GM12892 (cell line): Measurements from ENCODE around the gene TMEM242.

Experiments used
- POLR2A ChIP-seq: IDR thresholded peaks from 2 replicates; pipeline ENCODE4 v1.6.1; 2011; ENCODE audit warnings: low read depth, low read length, control low read depth
- POLR2AphosphoS5 ChIP-seq: IDR thresholded peaks from 2 replicates; pipeline ENCODE4 v1.6.1; 2011; ENCODE audit warnings: low read depth, low read length, control low read depth

GRCh38 chr6:157346373-157346772 is 23.1 kb upstream of the TMEM242 start:
- TF ChIP-seq POLR2AphosphoS5 (no peak), POLR2A (no peak)
